Activated CD8-positive, alpha-beta T cell treated with anti-CD3 and anti-CD28 coated beads for 36 hours (primary cell): Measurements from ENCODE around the gene MTCH1. TPM values are rescaled to one million over a fixed set of nuclear protein-coding genes. Genes with fewer than 3 reads are reported as not detected.

Experiments
- ATAC-seq: fragments of 200-7000 bp; cut with Tn5 transposase; one replicate; pipeline ENCODE4 v1.10.0; 2021; ENCODE audit warnings: mild to moderate bottlenecking, moderate library complexity
- CTCF ChIA-PET: fragments of 350-600 bp; sonication (Branson Sonifier 250); formaldehyde crosslinking; loops from one replicate; lab custom pipeline; 2021; ENCODE audit warnings: antibody characterized with exemption; lab: Charles Lee
- POLR2A ChIA-PET: fragments of 350-600 bp; sonication (Branson Sonifier 250); formaldehyde crosslinking; loops from one replicate; lab custom pipeline; 2021; ENCODE audit warnings: antibody characterized with exemption; lab: Charles Lee
- DNase-seq: peaks from one replicate; pipeline ENCODE4 v3.0.0-alpha.2; 2020
- H3K27ac Mint-ChIP-seq: one replicate; pipeline ENCODE4 v1.8.0; 2021; ENCODE audit warnings: mild to moderate bottlenecking, mixed read lengths
- H3K27me3 Mint-ChIP-seq: one replicate; pipeline ENCODE4 v1.8.0; 2021; ENCODE audit warnings: mixed read lengths
- H3K36me3 Mint-ChIP-seq: one replicate; pipeline ENCODE4 v1.8.0; 2021; ENCODE audit warnings: low read depth, mixed read lengths
- H3K4me1 Mint-ChIP-seq: one replicate; pipeline ENCODE4 v1.8.0; 2021; ENCODE audit warnings: low read depth, mixed read lengths
- H3K4me3 Mint-ChIP-seq: one replicate; pipeline ENCODE4 v1.8.0; 2021; ENCODE audit warnings: mild to moderate bottlenecking, moderate library complexity, mixed read lengths
- H3K9me3 Mint-ChIP-seq: one replicate; pipeline ENCODE4 v1.8.0; 2021; ENCODE audit warnings: mixed read lengths
- intact Hi-C: fragments of 100-400 bp; cut with micrococcal nuclease; formaldehyde crosslinking; loops from one replicate; pipeline ENCODE4 v1.10.0; 2022
- total RNA-seq, 2 experiments: library from RNA; stranded (reverse); gene quantifications; one replicate each; pipeline ENCODE4 v1.2.3, GENCODE V29; 2021
- TF ChIP-seq, protein P1 (sequence below): fragments of 200-600 bp; IDR thresholded peaks from one replicate; pipeline ENCODE4 v1.8.0; 2022; ENCODE audit warnings: antibody characterized with exemption, mild to moderate bottlenecking

MTCH1 gene
- total RNA-seq, 2 experiments from 2014 or later, result 96.5 to 100 TPM

DNA sequence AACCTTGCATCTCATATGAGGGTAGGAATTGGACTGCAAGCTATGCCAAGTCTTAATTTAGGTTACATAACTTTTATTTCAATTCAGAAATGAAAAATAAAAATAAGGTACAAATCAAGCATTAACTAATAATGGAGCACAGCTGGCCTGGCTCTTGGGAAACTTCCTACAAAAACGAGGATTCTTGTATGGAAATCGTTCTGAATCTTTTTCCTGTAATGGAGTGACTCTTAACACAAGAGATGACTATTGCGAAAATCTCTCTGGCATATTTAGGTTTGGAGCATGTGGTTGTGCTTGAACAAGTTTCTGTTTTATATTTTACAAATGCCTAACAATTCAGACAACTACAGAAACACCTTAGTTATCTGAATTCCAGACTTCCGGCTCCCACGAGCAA, 65.5 kb downstream of the MTCH1 start:
- ChIA-PET POLR2A (no interaction called here), CTCF (no interaction called here)
- intact Hi-C loops, result no loop called here
- H3K36me3 Mint-ChIP-seq, result peaks cover 15% of the 10 kb centered on the region
- H3K27ac Mint-ChIP-seq, result no peak overlapping the region
- H3K4me1 Mint-ChIP-seq, result peaks cover 16% of the 10 kb centered on the region
- TF ChIP-seq, protein P1, sequence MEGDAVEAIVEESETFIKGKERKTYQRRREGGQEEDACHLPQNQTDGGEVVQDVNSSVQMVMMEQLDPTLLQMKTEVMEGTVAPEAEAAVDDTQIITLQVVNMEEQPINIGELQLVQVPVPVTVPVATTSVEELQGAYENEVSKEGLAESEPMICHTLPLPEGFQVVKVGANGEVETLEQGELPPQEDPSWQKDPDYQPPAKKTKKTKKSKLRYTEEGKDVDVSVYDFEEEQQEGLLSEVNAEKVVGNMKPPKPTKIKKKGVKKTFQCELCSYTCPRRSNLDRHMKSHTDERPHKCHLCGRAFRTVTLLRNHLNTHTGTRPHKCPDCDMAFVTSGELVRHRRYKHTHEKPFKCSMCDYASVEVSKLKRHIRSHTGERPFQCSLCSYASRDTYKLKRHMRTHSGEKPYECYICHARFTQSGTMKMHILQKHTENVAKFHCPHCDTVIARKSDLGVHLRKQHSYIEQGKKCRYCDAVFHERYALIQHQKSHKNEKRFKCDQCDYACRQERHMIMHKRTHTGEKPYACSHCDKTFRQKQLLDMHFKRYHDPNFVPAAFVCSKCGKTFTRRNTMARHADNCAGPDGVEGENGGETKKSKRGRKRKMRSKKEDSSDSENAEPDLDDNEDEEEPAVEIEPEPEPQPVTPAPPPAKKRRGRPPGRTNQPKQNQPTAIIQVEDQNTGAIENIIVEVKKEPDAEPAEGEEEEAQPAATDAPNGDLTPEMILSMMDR, result no peak
- H3K9me3 Mint-ChIP-seq, result no peaks in the 10 kb centered on the region
- no peaks in the 10 kb centered on the region for H3K27me3 Mint-ChIP-seq
- H3K4me3 Mint-ChIP-seq, result no peak overlapping the region
- DNase-seq (no peak), ATAC-seq (no peak)

DNA sequence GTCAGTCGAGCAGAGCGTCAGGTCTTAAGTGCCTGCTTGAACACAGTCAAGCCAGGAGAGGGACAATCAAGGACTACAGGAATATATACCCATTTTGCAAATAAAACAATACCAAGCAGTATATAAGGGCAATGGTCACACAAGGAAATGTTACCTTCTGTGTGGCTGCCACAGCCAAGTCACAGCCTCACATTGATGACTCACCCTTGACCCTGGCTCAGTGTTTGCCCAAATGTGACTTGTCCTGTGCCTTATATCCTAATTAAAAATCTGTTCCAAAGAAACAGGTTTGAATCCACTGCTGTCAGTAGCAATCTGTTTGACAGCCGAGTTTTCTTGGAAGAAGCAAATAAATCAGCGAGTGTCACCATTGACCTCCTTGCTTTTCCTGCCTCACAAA, 65.9 kb downstream of the MTCH1 start:
- Mint-ChIP-seq H3K27me3 (no peaks in the 10 kb centered on the region), H3K4me1 (peaks cover 14% of the 10 kb centered on the region), H3K27ac (no peak overlapping the region), H3K4me3 (no peak overlapping the region), H3K9me3 (no peaks in the 10 kb centered on the region), H3K36me3 (peaks cover 19% of the 10 kb centered on the region)
- intact Hi-C loops, result no loop called here
- POLR2A ChIA-PET, result no interaction called here
- DNase-seq (no peak), ATAC-seq (no peak)
- TF ChIP-seq, protein P1, result no peak
- CTCF ChIA-PET, result interaction anchor here (0.6 kb wide), 1 partner anchor 10 kb away, joined by 3 read pairs; no protein-coding TSS in a partner anchor

Other genes with a start within 250 kb of the MTCH1 start
- 1 to 10 TPM in 1 of 2 experiments, under 1 TPM in 1; 0.69 to 1.2 TPM for gene CPNE5, start 146.8 kb downstream of the MTCH1 start, total RNA-seq
- gene PPIL1, start 111.4 kb downstream of the MTCH1 start, total RNA-seq, result 10 to 100 TPM; 34.5 to 35.6 TPM
- 10 to 100 TPM; 24.7 to 29.8 TPM for gene C6orf89, start 100.2 kb downstream of the MTCH1 start, total RNA-seq
- not detected for gene PI16, start 31.5 kb downstream of the MTCH1 start, total RNA-seq
- gene FGD2, start 19.5 kb upstream of the MTCH1 start, total RNA-seq, result 1 to 10 TPM; 1.4 to 1.6 TPM
- gene PIM1, start 184.0 kb upstream of the MTCH1 start, total RNA-seq, result 100 to 1,000 TPM; 293 to 305 TPM